Dendritic cell treated with granulocyte-macrophage colony-stimulating factor and Interleukin-4, amounts not matched to agents 40 ng/mL and 50 ng/mL, for 4 days (primary cell): ENCODE measurements around the gene PRR5.

Experiments
- H3K27ac Mint-ChIP-seq: one replicate; pipeline ENCODE4 v1.8.0; 2022; ENCODE audit warnings: mild to moderate bottlenecking, mixed read lengths
- H3K27me3 Mint-ChIP-seq: one replicate; pipeline ENCODE4 v1.8.0; 2022; ENCODE audit warnings: mild to moderate bottlenecking, mixed read lengths
- H3K36me3 Mint-ChIP-seq: one replicate; pipeline ENCODE4 v1.8.0; 2022; ENCODE audit warnings: low read depth, mixed read lengths
- H3K4me1 Mint-ChIP-seq: one replicate; pipeline ENCODE4 v1.8.0; 2022; ENCODE audit warnings: low read depth, mixed read lengths
- H3K4me3 Mint-ChIP-seq: one replicate; pipeline ENCODE4 v1.8.0; 2022; ENCODE audit warnings: mild to moderate bottlenecking, moderate library complexity, mixed read lengths
- H3K9me3 Mint-ChIP-seq: one replicate; pipeline ENCODE4 v1.8.0; 2022; ENCODE audit warnings: mixed read lengths
- intact Hi-C: fragments of 100-400 bp; cut with micrococcal nuclease; formaldehyde crosslinking; loops from one replicate; pipeline ENCODE4 v1.15.0; 2022

The PRR5 gene

DNA sequence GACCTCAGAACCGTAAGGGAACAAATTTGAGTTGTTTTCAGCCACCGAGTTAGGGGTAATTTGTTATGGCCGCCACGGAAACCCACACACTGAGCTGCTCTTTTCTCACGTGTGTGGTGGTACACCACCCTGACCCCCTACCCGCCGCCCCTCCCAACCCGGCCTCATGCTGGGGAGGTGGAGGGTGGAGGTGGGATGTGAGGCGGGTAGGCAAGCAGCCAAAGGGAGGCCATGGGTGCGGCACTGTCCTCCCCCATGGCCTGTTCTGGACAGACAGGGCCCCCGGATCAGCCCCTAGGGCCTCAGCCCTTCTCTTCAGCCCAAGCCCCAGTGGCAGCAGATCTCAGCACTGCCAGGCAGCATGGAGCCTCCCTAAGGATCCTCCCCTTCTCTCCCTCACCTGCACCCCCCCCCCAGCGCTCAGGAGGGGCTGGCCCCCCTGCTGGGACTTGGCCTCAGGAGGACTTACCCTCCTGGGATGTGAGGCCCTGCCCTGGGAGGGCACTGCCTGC, 7.9 kb downstream of the PRR5 start:
- intact Hi-C loops: no loop called here
- no peaks in the 10 kb centered on the region for H3K36me3 Mint-ChIP-seq
- H3K27me3 Mint-ChIP-seq: peaks cover 6% of the 10 kb centered on the region
- H3K27ac Mint-ChIP-seq: no peak overlapping the region
- no peaks in the 10 kb centered on the region for H3K9me3 Mint-ChIP-seq
- H3K4me3 Mint-ChIP-seq: no peak overlapping the region
- H3K4me1 Mint-ChIP-seq: peaks cover 9% of the 10 kb centered on the region

DNA sequence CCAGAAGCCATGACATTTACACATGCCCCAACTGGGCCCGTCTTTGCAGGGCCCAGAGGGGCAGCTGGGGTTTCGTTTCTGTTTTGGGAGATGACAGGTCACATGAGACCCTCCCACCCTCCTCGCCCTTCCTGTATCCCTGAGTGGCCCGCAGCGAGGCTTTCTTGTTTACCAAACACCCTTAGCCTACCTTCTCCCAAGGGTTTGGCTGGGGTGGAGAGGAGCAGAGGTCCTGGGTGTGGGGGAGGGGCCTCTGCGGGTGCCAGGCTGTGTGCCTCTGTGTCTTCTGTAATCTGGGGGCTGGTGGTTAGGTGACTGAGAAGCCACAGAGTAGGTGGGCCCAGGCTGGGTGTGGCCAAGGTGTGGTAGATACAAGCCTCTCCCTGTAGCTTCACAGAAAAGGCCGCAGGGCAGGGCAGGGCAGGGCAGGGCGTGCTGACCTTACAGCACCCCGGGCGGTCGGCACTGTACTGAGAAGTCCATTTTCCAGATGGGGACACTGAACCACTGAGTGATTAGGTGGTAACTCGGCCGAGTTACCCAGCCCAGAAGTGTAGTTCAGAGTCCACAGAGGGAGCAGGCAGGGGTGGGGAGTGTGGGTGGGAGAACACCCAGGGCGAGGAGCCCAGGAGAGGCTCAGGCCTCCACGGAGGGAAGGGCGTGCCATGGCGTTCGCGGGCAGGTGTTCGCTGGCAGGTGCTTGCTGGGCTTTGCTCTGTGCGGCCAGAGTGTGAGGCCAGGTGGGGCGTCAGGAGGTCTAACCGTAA, 8.7 kb downstream of the PRR5 start:
- Mint-ChIP-seq H3K9me3 (no peaks in the 10 kb centered on the region), H3K27ac (no peak overlapping the region), H3K4me3 (no peak overlapping the region), H3K4me1 (peaks cover 9% of the 10 kb centered on the region), H3K27me3 (no peaks in the 10 kb centered on the region), H3K36me3 (no peaks in the 10 kb centered on the region)
- intact Hi-C loops: no loop called here

DNA sequence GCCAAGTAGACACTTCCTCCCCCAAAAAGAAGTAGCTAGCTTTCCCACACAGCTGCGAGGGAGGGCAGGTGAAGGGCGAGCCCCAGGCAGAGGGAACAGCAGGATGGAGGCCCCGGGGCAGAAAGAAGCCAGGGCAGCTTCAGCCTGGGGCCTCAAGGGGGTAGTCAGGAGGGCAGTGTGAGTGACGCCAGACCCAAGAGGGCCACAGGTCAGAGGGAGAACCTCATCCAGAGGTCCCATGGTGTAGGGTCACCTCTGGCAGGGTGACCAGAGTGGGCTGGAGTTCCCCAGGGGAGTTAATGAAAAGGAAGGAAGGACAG, 9.2 kb downstream of the PRR5 start:
- intact Hi-C loops: no loop called here
- Mint-ChIP-seq H3K27ac (no peak overlapping the region), H3K9me3 (no peaks in the 10 kb centered on the region), H3K27me3 (no peaks in the 10 kb centered on the region), H3K36me3 (no peaks in the 10 kb centered on the region), H3K4me3 (no peak overlapping the region), H3K4me1 (peaks cover 9% of the 10 kb centered on the region)

DNA sequence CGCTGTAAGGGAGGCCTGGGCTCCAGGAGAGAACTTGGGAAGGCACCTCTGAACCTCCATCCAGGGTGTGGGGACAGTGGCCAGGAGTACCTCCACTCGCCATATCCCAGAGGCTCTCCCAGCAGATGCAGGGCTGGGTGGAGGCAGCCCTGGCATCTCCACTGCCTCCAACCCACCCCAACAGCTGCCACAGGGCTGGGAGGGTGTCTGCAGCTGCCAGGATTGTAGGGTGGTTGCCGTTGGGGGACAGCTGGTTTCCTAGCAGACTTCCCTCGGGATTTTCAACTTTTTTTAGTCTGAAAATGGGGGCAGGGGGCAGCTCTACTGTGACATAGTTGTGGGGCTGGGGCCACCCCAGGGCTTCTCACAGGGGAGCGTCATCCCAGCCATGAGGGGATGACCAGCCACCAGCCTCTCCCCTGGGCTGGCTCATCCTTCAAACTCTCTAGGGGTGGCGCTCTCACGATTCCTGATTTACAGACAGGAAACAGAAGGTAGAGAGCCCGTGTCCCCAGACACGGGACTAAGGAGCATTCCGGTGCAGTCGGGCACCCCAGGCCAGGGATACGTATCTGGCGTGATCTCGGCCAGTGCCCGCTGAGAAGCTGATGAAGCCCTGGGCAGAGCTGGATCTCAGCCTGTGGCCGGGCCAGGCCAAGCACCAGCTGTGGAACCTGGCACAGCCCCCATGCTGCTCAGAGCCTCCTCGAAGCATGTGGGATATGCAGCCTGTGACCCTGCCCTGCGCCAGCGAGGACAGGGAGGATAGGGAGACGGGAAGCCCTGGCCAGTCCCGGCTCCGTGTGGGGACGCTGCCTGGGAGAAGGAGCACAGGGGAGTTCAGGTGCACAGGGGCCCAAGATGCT, 9.9 kb downstream of the PRR5 start:
- intact Hi-C loops: no loop called here
- no peak overlapping the region for H3K4me3 Mint-ChIP-seq
- H3K36me3 Mint-ChIP-seq: no peaks in the 10 kb centered on the region
- H3K4me1 Mint-ChIP-seq: peaks cover 9% of the 10 kb centered on the region
- H3K27ac Mint-ChIP-seq: no peak overlapping the region
- H3K9me3 Mint-ChIP-seq: no peaks in the 10 kb centered on the region
- no peaks in the 10 kb centered on the region for H3K27me3 Mint-ChIP-seq

DNA sequence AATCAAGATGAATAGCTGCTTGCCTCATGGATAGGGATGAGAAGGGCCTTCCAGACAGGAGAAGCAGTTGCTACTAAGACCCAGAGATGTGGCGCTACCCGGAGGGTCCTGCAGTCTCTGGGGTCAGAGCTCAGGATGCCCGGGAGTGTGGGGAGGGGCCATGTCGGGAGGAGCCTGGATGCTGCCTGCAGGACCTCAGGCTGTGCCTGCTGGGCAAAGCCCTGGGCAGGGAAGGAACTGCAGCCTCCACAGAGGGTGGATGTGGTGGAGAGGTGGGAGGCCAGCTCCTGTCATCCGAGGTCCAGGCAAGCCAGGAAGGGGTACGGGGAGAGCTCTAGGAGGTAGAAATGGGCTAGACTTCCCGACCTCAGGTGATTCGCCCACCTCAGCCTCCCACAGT, 11.0 kb downstream of the PRR5 start:
- Mint-ChIP-seq H3K27ac (no peak overlapping the region), H3K36me3 (no peaks in the 10 kb centered on the region), H3K9me3 (no peaks in the 10 kb centered on the region), H3K27me3 (no peaks in the 10 kb centered on the region), H3K4me3 (no peak overlapping the region), H3K4me1 (peaks cover 9% of the 10 kb centered on the region)
- intact Hi-C loops: no loop called here

DNA sequence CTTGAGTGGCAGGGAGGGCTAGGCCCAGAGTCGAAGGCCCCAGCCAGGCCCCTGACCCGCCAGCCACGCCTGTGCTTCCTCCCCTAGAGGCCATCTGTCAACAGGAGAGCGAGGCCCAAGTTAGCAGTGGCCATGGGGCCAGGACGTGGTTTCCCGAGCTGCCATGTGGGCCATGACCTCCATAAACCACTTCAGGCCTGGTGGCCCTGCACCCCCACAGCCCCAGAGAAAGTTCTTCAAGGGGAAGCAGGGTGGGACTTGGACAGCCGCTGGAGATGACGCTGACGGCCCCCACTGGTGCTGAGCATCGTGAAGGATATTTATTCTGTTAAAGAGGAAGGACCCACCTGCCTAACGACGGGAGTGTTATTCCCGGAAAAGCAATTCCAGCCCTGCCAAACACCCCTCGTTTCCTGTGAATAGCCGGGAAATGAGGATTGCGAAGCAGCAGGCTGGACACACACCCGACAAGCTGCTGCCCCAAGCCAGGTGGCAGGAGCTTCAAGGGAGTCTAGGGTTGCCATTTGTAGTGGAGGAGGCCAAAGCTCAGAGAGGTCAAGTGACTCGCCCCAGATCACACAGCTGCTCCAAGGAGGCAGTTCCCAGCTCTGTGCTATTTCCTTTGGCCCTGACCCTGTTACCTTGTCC, 12.8 kb downstream of the PRR5 start:
- Mint-ChIP-seq H3K36me3 (no peaks in the 10 kb centered on the region), H3K4me3 (no peak overlapping the region), H3K27me3 (no peaks in the 10 kb centered on the region), H3K9me3 (no peaks in the 10 kb centered on the region), H3K4me1 (peaks cover 9% of the 10 kb centered on the region), H3K27ac (no peak overlapping the region)
- intact Hi-C loops: no loop called here

DNA sequence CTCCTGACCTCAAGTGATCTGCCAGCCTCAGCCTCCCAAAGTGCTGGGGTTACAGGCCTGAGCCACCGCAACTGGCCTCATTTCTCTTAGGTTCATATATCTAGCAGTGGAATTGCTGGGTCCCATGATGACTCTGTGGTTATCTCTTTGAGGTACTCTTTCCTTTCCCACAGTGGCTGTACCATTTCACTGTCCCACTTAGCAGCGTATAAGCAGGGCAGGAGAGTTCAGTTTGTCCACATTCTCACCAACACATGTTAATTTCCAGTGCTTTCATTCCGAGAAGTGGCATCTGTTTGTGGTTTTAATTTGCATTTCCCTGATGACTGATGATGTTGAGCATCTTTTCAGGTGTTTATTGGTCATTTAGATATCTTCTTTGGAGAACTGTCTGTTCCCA, 16.4 kb downstream of the PRR5 start:
- intact Hi-C loops: no loop called here
- no peak overlapping the region for H3K4me3 Mint-ChIP-seq
- H3K36me3 Mint-ChIP-seq: no peaks in the 10 kb centered on the region
- no peaks in the 10 kb centered on the region for H3K27me3 Mint-ChIP-seq
- no peak overlapping the region for H3K27ac Mint-ChIP-seq
- no peaks in the 10 kb centered on the region for H3K9me3 Mint-ChIP-seq
- no peaks in the 10 kb centered on the region for H3K4me1 Mint-ChIP-seq

DNA sequence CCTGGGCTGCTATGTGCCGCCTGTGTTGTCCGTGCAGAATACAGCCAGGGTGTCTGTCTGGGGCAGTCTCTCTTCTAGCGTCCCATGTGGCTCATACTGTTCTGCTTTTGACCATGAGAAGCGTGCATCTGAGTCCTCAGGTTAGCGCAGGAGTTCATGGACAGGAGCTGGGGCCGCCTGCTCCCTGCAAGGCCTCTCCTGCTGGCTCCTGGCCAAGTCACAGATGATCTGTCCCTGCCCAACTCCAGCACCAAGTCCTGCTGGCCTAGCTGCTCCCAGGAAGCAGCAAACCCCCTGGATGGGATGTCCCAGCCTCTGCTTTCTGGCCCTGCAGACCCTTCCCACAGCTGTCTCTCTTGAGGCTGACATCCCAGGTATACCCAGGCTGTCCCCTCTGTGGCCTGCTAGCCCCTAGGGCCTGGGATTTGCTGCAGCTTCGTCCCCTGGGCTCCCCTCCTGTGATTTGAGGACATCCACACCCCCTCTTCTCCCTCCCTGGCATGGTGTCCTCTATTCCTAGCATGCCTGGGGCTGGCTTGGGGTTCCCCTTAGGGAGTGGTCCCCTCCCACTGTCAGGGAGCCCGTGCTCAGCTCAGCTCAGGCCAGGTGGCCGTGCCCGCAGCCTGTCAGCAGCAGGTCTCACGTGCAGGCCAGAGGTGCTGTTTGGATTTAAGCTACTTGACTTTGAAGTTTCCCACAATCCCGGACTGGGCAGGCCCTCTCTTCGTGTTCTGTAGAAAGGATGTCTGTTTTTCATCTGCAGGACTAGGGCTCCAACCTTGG, 17.8 kb downstream of the PRR5 start:
- H3K36me3 Mint-ChIP-seq: no peaks in the 10 kb centered on the region
- H3K9me3 Mint-ChIP-seq: no peaks in the 10 kb centered on the region
- H3K27ac Mint-ChIP-seq: no peak overlapping the region
- no peak overlapping the region for H3K4me3 Mint-ChIP-seq
- no peaks in the 10 kb centered on the region for H3K4me1 Mint-ChIP-seq
- intact Hi-C loops: no loop called here
- H3K27me3 Mint-ChIP-seq: no peaks in the 10 kb centered on the region

DNA sequence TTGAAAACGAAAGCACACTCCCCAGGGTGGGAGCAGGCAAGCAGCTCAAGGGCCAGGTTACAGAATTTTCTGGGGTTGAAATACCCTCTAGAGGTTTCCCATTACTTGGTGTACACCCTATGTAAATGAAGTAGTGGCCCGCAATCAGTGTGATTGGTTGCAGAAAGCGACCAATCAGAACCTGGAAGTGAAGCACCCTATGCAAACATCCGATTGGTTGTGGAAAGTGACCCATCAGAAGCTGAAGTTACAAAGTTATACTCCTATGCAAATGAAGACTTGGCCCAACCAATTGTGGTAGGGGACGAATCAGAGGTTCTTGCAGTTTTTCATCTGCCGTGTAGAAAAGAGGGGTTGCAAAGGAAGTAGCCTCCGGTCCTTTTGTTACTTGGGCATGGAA, 19.2 kb downstream of the PRR5 start:
- intact Hi-C loops: no loop called here
- Mint-ChIP-seq H3K4me1 (no peaks in the 10 kb centered on the region), H3K4me3 (no peak overlapping the region), H3K36me3 (no peaks in the 10 kb centered on the region), H3K9me3 (no peaks in the 10 kb centered on the region), H3K27me3 (no peaks in the 10 kb centered on the region), H3K27ac (no peak overlapping the region)

DNA sequence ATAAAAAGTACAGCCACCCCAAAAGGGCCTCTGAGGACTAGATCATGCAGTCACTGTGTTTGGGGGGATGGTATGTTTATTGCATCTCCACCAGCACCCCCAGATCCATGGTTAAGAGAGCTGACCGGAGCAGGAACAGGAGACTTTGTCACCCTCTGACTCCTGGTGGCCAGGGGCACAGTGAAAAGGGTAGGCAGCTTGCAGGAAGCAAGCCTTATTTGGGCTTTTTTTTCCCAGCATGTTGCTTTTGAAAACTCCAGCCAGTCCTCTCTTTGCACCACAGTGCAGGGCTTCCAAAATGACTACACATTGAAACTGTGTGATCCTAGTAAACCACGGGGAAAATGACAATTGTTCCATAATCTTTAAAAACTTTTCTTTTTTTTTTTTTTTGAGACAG, 20.6 kb downstream of the PRR5 start:
- Mint-ChIP-seq H3K27me3 (no peaks in the 10 kb centered on the region), H3K4me1 (no peaks in the 10 kb centered on the region), H3K9me3 (no peaks in the 10 kb centered on the region), H3K36me3 (no peaks in the 10 kb centered on the region), H3K27ac (no peak overlapping the region), H3K4me3 (no peak overlapping the region)
- intact Hi-C loops: no loop called here

DNA sequence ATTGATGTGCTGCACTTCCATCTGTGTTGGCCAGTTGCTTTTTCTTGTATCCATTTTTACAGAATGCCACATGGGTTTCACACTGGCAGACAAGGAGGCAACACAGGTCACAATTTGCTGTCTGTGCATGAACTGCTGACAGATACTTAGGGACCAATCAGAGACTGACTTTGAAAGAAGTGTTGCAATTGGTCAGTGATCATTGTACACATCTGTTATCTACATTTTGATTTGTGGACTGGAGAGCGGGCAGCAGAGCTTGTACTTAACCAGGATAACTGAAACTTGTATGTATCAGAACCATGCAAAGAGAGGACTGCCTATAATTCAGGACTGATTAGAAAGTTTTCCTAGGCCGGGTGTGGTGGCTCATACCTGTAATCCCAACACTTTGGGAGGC, 21.8 kb downstream of the PRR5 start:
- Mint-ChIP-seq H3K4me1 (peaks cover 5% of the 10 kb centered on the region), H3K9me3 (no peaks in the 10 kb centered on the region), H3K27me3 (peaks cover 5% of the 10 kb centered on the region), H3K36me3 (no peaks in the 10 kb centered on the region), H3K27ac (no peak overlapping the region), H3K4me3 (no peak overlapping the region)
- intact Hi-C loops: no loop called here

DNA sequence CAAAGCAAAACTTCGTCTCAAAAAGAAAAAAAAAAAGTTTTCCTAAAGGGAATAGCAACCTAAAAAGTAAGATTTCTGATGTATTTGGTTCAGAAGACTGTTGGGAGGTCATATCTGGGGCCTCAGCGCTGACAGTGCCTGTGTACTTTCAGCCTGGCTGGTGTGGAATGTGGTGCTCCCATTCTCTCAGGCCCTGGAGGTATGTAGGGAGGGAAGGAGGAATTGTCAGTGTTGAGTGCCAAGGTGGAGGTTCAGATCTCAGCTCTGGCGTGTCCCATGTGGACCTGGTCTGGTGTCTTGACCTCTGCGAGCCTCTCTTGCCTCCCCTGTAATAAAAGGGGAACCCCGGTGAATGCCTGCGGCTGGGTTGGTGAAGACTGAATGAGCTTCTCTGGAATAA, 22.4 kb downstream of the PRR5 start:
- H3K27me3 Mint-ChIP-seq: peaks cover 11% of the 10 kb centered on the region
- no peak overlapping the region for H3K4me3 Mint-ChIP-seq
- H3K36me3 Mint-ChIP-seq: no peaks in the 10 kb centered on the region
- H3K9me3 Mint-ChIP-seq: no peaks in the 10 kb centered on the region
- intact Hi-C loops: no loop called here
- H3K4me1 Mint-ChIP-seq: peaks cover 11% of the 10 kb centered on the region
- H3K27ac Mint-ChIP-seq: no peak overlapping the region

DNA sequence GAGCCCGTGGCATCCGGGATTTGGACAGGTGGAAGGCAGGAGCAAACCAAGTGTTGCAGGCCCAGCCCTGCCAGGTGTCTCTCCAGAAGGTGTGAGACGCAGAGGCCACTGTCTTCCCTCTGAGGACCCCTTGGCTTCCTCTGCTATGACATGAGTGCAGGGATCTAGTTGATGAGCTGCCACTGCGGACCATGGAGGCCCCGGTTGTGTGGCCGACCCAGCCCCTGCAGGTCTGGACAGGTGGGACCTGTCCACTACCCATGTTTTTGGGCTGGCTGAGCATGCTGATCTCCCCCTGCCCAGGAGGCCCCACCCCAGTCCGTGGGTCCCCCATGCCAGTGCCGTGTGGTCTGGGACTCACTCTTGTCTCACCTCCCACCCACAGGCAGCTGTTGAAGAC, 22.9 kb downstream of the PRR5 start:
- Mint-ChIP-seq H3K9me3 (no peaks in the 10 kb centered on the region), H3K4me1 (peaks cover 15% of the 10 kb centered on the region), H3K27ac (no peak overlapping the region), H3K4me3 (no peak overlapping the region), H3K27me3 (peaks cover 15% of the 10 kb centered on the region), H3K36me3 (no peaks in the 10 kb centered on the region)
- intact Hi-C loops: no loop called here

DNA sequence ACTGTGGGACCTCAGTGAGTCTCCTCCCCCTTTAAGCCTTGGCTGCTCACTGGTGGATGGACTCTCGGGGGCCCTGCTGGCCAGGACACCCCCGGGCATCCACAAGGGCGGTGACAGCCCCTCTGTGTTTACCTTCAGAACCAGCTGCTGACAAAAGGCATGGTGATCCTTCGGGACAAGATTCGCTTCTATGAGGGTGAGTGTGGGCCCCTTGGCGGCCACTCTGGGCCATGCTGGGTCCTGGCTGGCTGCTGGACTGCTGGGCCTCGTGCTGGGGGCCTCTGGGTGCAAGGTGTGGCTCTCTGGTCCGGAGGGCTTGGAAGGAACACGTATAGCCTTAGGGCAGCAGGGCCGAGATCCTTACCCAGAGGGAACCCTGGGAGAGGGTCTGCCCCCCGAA, 24.4 kb downstream of the PRR5 start:
- Mint-ChIP-seq H3K9me3 (no peaks in the 10 kb centered on the region), H3K27ac (no peak overlapping the region), H3K4me1 (peaks cover 15% of the 10 kb centered on the region), H3K36me3 (no peaks in the 10 kb centered on the region), H3K27me3 (peaks cover 26% of the 10 kb centered on the region), H3K4me3 (no peak overlapping the region)
- intact Hi-C loops: no loop called here
